ENCODE results near the gene DCTN4. TPM values are rescaled to one million over a fixed set of nuclear protein-coding genes. Genes with fewer than 3 reads are reported as not detected.

The DCTN4 gene
- total RNA-seq, 1 experiment from 2014 or later: 66.8 TPM

DNA sequence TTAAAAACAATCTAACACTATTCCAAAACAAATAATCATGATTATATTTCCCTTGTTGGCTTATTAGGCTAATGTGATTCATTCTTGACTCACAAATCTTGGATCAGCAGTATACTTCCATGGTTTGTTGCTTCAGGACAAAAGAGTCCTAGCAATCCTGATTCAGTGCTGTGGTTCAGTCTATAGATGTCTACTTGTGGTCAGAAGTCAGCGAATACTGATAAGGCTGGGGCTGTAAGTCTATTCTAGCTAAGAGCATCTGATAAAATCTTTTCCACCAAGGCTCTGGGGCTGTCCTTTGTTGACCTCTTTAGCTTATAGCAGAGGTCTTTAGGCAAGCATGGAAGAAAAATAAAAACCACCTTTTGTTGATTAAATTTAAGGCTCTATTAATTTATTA is 15.3 kb upstream of the DCTN4 start:
- ATAC-seq: peak; percentile 61

DNA sequence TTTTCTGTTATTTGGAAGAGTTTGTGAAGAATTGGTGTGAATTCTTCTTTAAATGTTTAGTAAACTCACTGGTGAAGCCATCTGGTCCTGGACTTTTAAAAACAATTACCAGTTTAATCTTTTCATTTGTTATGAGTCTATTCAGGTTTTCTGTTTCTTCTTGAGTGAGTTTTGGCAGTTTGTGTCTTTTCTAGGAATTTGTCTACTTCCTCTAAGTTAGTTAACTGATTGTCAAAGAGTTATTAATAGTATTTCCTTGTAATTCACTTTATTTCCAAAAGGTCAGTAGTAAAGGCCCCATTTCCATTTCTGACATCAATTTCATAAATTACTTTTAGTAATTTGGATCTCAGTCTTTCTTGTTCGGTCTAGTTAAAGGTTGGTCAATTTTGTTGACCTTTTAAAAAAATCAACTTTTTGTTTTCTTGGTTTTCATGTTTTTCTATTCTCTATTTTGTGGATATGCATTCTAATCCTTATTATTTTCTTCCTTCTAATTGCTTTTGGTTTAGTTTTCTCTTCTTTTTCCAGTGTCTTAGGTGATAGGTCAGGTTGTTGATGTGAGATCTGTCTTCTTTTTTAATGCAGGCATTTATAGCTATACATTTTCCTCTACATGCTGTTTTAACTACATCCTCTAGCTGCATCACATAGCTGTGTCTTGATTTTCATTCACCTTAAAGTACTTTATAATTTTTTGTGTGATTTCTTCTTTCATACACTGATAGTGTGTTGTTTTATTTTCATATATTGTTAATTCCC is 12.4 kb upstream of the DCTN4 start:
- peaks cover 4% of the 10 kb centered on the region for H3K4me1 ChIP-seq (ENCODE audit: control insufficient read depth, insufficient read depth, low read length)
- no peak for DNase-seq (ENCODE audit: low read depth, low spot score)
- no peak overlapping the region for H3K4me3 ChIP-seq (ENCODE audit: low read depth in 2 of 2, low read length in 2 of 2)
- POLR2A ChIA-PET: no interaction called here
- intact Hi-C loops (cut with micrococcal nuclease; ENCODE audit: unreplicated experiment): no loop called here
- no peaks in the 10 kb centered on the region for H3K36me3 ChIP-seq (ENCODE audit: control insufficient read depth, insufficient read depth, low read length)
- TF ChIP-seq, protein P1, sequence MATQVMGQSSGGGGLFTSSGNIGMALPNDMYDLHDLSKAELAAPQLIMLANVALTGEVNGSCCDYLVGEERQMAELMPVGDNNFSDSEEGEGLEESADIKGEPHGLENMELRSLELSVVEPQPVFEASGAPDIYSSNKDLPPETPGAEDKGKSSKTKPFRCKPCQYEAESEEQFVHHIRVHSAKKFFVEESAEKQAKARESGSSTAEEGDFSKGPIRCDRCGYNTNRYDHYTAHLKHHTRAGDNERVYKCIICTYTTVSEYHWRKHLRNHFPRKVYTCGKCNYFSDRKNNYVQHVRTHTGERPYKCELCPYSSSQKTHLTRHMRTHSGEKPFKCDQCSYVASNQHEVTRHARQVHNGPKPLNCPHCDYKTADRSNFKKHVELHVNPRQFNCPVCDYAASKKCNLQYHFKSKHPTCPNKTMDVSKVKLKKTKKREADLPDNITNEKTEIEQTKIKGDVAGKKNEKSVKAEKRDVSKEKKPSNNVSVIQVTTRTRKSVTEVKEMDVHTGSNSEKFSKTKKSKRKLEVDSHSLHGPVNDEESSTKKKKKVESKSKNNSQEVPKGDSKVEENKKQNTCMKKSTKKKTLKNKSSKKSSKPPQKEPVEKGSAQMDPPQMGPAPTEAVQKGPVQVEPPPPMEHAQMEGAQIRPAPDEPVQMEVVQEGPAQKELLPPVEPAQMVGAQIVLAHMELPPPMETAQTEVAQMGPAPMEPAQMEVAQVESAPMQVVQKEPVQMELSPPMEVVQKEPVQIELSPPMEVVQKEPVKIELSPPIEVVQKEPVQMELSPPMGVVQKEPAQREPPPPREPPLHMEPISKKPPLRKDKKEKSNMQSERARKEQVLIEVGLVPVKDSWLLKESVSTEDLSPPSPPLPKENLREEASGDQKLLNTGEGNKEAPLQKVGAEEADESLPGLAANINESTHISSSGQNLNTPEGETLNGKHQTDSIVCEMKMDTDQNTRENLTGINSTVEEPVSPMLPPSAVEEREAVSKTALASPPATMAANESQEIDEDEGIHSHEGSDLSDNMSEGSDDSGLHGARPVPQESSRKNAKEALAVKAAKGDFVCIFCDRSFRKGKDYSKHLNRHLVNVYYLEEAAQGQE (IDR thresholded peaks at IDR 0.05; ENCODE audit: insufficient read depth in 1 of 2, low read depth in 2 of 2, low read length in 1 of 2): no peak
- TF ChIP-seq POLR2AphosphoS5 (IDR thresholded peaks at IDR 0.05; ENCODE audit: low read depth, low read length): no peak
- TF ChIP-seq SIN3A (IDR thresholded peaks at IDR 0.05; ENCODE audit: borderline replicate concordance, insufficient read depth, low read depth, low read length): no peak
- TF ChIP-seq, protein P2, sequence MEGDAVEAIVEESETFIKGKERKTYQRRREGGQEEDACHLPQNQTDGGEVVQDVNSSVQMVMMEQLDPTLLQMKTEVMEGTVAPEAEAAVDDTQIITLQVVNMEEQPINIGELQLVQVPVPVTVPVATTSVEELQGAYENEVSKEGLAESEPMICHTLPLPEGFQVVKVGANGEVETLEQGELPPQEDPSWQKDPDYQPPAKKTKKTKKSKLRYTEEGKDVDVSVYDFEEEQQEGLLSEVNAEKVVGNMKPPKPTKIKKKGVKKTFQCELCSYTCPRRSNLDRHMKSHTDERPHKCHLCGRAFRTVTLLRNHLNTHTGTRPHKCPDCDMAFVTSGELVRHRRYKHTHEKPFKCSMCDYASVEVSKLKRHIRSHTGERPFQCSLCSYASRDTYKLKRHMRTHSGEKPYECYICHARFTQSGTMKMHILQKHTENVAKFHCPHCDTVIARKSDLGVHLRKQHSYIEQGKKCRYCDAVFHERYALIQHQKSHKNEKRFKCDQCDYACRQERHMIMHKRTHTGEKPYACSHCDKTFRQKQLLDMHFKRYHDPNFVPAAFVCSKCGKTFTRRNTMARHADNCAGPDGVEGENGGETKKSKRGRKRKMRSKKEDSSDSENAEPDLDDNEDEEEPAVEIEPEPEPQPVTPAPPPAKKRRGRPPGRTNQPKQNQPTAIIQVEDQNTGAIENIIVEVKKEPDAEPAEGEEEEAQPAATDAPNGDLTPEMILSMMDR (IDR thresholded peaks at IDR 0.05): no peak
- TF ChIP-seq TCF7L2 (IDR thresholded peaks at IDR 0.05; ENCODE audit: low read depth, low read length): no peak
- no peaks in the 10 kb centered on the region for H3K27me3 ChIP-seq (ENCODE audit: control insufficient read depth, insufficient read depth, low read length)
- no TSS peak for BruUV-seq (replicated peaks)
- H3K9me3 ChIP-seq (ENCODE audit: control insufficient read depth, insufficient read depth, low read depth, low read length): no peaks in the 10 kb centered on the region
- no peak for ATAC-seq
- CTCF ChIA-PET: no interaction called here
- in situ Hi-C loops (cut with HindIII; ENCODE audit: low pct_unique_long_range_greater_than_20kb, low sequenced_read_pairs): no loop called here
- H3K27ac ChIP-seq (ENCODE audit: low read length): no peak overlapping the region

More for the DNA sequence above, 15.3 kb upstream of the DCTN4 start:
- BruUV-seq (replicated peaks): no TSS peak
- no peaks in the 10 kb centered on the region for H3K9me3 ChIP-seq (ENCODE audit: control insufficient read depth, insufficient read depth, low read depth, low read length)
- POLR2A ChIA-PET: no interaction called here
- H3K27ac ChIP-seq (ENCODE audit: low read length): peak overlapping the region; percentile 46; the same call in 1 of the 2 replicates
- peaks cover 15% of the 10 kb centered on the region for H3K4me1 ChIP-seq (ENCODE audit: control insufficient read depth, insufficient read depth, low read length)
- H3K27me3 ChIP-seq (ENCODE audit: control insufficient read depth, insufficient read depth, low read length): no peaks in the 10 kb centered on the region
- in situ Hi-C loops (cut with HindIII; ENCODE audit: low pct_unique_long_range_greater_than_20kb, low sequenced_read_pairs) (no loop called here), intact Hi-C loops (cut with micrococcal nuclease; ENCODE audit: unreplicated experiment) (no loop called here)
- DNase-seq (ENCODE audit: low read depth, low spot score): no peak
- H3K36me3 ChIP-seq (ENCODE audit: control insufficient read depth, insufficient read depth, low read length): peaks cover 2% of the 10 kb centered on the region; the same call in 1 of the 2 replicates
- CTCF ChIA-PET: no interaction called here
- TF ChIP-seq TCF7L2 (IDR thresholded peaks at IDR 0.05; ENCODE audit: low read depth, low read length) (no peak), SIN3A (IDR thresholded peaks at IDR 0.05; ENCODE audit: borderline replicate concordance, insufficient read depth, low read depth, low read length) (no peak), POLR2AphosphoS5 (IDR thresholded peaks at IDR 0.05; ENCODE audit: low read depth, low read length) (no peak)
- TF ChIP-seq, protein P2 (IDR thresholded peaks at IDR 0.05): no peak
- TF ChIP-seq, protein P1 (IDR thresholded peaks at IDR 0.05; ENCODE audit: insufficient read depth in 1 of 2, low read depth in 2 of 2, low read length in 1 of 2): 0 out of 4 replicates have a peak, but pooled peaks of 1 of the 2 experiments have one; percentile 17
- no peak overlapping the region for H3K4me3 ChIP-seq (ENCODE audit: low read depth in 2 of 2, low read length in 2 of 2)

Data from Panc1 (cell line).